SJSA1 (cell line): Measurements from ENCODE around the gene VAMP3. TPM values are rescaled to one million over a fixed set of nuclear protein-coding genes. Genes with fewer than 3 reads are reported as not detected.

Experiments
- DNase-seq, 2 experiments: peaks; one replicate each; pipeline ENCODE4 v3.0.0-alpha.2; 2015 to 2020; ENCODE audit warnings: low spot score in 2 of 2, low read depth in 1 of 2
- H3K27ac ChIP-seq: fragments of 250-450 bp; sonication (Bioruptor Pico); 2 replicates; pipeline ENCODE4 v1.5.1; 2020; ENCODE audit warnings: mild to moderate bottlenecking, moderate library complexity
- H3K27me3 ChIP-seq: fragments of 250-450 bp; sonication (Bioruptor Pico); replicated peaks from 2 replicates; pipeline ENCODE4 v1.5.1; 2020; ENCODE audit warnings: mild to moderate bottlenecking, moderate library complexity
- H3K36me3 ChIP-seq: fragments of 250-450 bp; sonication (Bioruptor Pico); 2 replicates; pipeline ENCODE4 v1.5.1; 2020; ENCODE audit warnings: mild to moderate bottlenecking
- H3K4me1 ChIP-seq: fragments of 250-450 bp; sonication (Bioruptor Pico); replicated peaks from 2 replicates; pipeline ENCODE4 v1.6.1; 2021; ENCODE audit warnings: mild to moderate bottlenecking
- H3K4me3 ChIP-seq: fragments of 250-450 bp; sonication (Bioruptor Pico); 2 replicates; pipeline ENCODE4 v1.5.1; 2020; ENCODE audit warnings: mild to moderate bottlenecking
- H3K9me3 ChIP-seq: fragments of 250-450 bp; sonication (Bioruptor Pico); replicated peaks from 2 replicates; pipeline ENCODE4 v1.5.1; 2020; ENCODE audit warnings: mild to moderate bottlenecking
- total RNA-seq: library from RNA; depleted of rRNA; stranded (reverse); fragments of >200 nt; shearing (Covaris generic); gene quantifications from 2 replicates; pipeline ENCODE4 v1.2.3, GENCODE V29; 2014; rRNA removed

Gene VAMP3
- total RNA-seq, 1 experiment from 2014 or later, result 162 TPM

DNA sequence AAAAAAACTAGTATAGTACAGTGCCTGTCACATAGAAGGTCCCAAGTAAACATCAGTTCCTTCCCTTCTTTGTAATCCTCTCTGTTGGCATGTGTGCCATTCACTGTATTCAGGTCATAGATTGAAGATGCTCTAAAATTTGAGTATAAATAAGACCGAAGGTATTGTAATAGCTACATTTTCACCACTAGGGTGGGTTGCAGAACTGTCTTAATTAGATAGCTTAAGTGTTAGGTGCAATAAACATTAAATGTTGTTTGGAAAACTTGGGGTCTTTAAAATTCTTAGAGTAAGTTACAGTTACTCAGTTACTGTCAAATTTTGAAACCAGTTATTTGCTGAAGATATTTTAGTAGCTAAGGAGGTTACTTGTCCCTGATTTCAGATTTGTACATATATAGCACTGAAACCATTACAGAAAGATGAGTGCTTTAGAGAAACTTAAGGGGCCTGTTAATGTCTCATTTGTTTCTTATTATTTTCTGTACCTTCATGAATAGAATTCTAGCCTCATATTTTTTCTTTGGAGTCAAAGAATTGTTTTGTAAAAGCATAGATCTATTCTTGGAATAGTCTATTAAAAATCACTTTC is 37.3 kb downstream of the VAMP3 start:
- no peaks in the 10 kb centered on the region for H3K27me3 ChIP-seq
- H3K36me3 ChIP-seq, result peaks cover 71% of the 10 kb centered on the region
- no peak overlapping the region for H3K27ac ChIP-seq
- peaks cover 7% of the 10 kb centered on the region for H3K4me1 ChIP-seq
- DNase-seq, result peak in 1 of 2 experiments; percentile 16
- no peaks in the 10 kb centered on the region for H3K9me3 ChIP-seq
- no peak overlapping the region for H3K4me3 ChIP-seq

GRCh38 chr1:7809742-7810141 is 38.6 kb downstream of the VAMP3 start:
- DNase-seq, result no peak
- H3K4me3 ChIP-seq, result no peak overlapping the region
- no peaks in the 10 kb centered on the region for H3K27me3 ChIP-seq
- H3K4me1 ChIP-seq, result peaks cover 7% of the 10 kb centered on the region
- no peaks in the 10 kb centered on the region for H3K9me3 ChIP-seq
- H3K36me3 ChIP-seq, result peaks cover 75% of the 10 kb centered on the region
- no peak overlapping the region for H3K27ac ChIP-seq

DNA sequence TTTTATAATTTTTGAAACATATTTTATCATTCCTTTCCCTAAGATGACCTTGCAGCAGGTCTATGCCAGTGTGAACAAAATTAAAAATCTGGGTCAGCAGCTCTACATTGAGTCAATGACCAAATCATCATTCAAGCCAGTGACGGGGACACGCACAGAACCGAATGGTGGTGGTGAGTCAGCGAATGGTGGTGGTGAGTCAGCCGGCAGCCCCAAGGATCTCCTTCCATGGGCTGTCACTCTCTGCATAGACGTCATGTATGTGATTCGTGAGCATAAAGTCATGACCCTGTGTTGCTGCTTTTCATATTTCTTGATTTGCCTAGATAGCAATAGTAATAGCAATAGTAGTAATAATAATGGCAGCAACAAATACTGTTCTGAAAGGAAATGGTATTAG is 39.3 kb downstream of the VAMP3 start:
- DNase-seq, result peak; percentile 33 to 81
- H3K4me3 ChIP-seq, result no peak overlapping the region
- peaks cover 7% of the 10 kb centered on the region for H3K4me1 ChIP-seq
- no peaks in the 10 kb centered on the region for H3K9me3 ChIP-seq
- H3K36me3 ChIP-seq, result peaks cover 69% of the 10 kb centered on the region
- no peaks in the 10 kb centered on the region for H3K27me3 ChIP-seq
- no peak overlapping the region for H3K27ac ChIP-seq

GRCh38 chr1:7811476-7811875 is 40.4 kb downstream of the VAMP3 start:
- DNase-seq, result no peak
- Histone ChIP-seq H3K4me1 (peaks cover 7% of the 10 kb centered on the region), H3K4me3 (no peak overlapping the region), H3K9me3 (no peaks in the 10 kb centered on the region), H3K27ac (no peak overlapping the region), H3K27me3 (no peaks in the 10 kb centered on the region), H3K36me3 (peaks cover 62% of the 10 kb centered on the region)

DNA sequence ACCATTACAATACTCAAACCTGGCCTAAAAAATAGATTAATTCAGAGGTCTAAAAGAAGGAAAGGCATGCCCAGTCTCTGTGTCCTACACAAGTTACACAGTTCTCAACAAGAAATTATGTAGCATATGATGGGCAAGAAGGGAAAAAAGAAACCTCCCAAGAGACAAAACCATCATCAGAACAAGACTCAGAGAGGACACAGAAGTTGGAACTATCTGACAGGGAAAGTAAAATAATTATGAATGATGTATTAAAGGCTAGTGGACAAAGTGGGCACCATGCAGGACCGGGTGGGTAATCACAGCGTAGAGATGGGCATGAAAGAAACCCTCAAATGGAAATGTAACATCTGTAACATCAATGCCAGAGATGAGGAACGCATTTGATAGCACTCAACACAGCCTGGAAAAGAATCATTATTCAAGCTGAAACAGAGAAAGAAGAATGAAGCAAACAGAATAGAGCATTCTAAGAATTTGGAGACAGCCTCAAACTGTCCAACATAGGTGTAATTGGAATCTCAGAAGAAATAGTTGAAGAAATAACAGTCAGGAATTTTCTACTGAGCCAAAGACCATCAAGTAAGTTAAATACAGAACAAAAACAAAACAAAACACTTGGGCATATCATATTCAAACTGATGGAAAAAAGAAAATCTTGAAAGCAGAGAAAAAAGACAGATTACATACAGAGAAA is 42.7 kb downstream of the VAMP3 start:
- no peak for DNase-seq
- H3K36me3 ChIP-seq, result peaks cover 69% of the 10 kb centered on the region
- no peaks in the 10 kb centered on the region for H3K27me3 ChIP-seq
- H3K4me3 ChIP-seq, result no peak overlapping the region
- H3K27ac ChIP-seq, result no peak overlapping the region
- H3K4me1 ChIP-seq, result peaks cover 7% of the 10 kb centered on the region
- H3K9me3 ChIP-seq, result no peaks in the 10 kb centered on the region

GRCh38 chr1:7821282-7821681 is 50.2 kb downstream of the VAMP3 start:
- no peaks in the 10 kb centered on the region for H3K4me1 ChIP-seq
- no peaks in the 10 kb centered on the region for H3K9me3 ChIP-seq
- no peak overlapping the region for H3K27ac ChIP-seq
- H3K27me3 ChIP-seq, result no peaks in the 10 kb centered on the region
- peaks cover 60% of the 10 kb centered on the region for H3K36me3 ChIP-seq
- H3K4me3 ChIP-seq, result no peak overlapping the region
- no peak for DNase-seq

DNA sequence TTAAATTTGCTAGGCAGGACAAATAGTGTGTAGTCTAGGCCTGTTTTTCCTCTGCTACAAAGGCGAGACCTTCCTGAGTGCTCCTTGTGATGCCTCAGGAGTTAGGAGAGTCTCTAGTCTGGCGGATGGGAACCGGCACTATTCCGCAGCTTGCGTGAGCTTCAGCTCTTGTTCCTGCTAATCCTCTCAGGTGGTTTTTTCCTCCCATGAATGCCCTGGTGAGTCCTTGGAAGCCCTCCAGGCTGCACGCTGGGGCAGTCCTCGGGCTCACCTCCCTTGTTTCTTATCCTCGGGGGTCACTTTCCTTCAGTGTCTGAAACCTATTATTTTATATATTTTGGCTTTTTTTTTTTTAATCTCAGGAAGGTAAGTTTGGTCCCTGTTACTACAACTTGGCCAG is 53.6 kb downstream of the VAMP3 start:
- H3K27ac ChIP-seq, result no peak overlapping the region
- no peak for DNase-seq
- H3K36me3 ChIP-seq, result peaks cover 66% of the 10 kb centered on the region
- H3K27me3 ChIP-seq, result no peaks in the 10 kb centered on the region
- no peaks in the 10 kb centered on the region for H3K9me3 ChIP-seq
- no peak overlapping the region for H3K4me3 ChIP-seq
- no peaks in the 10 kb centered on the region for H3K4me1 ChIP-seq

DNA sequence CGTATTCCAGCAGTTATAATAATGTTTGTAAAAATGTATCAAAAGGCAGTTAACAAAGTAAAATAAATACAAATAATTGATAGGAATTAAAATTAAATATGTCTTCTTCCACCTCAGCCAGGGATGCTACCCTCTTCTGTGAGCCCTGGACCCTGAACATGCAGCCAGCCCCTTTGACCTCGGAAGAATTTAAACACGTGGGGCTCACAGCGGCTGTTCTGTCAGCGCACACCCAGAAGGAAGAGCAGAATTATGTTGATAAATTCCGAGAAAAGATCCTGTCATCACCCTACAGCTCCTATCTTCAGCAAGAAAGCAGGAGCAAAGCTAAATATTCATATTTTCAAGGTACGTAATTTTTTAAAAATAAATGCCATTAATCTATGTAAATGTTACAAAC is 55.3 kb downstream of the VAMP3 start:
- no peak overlapping the region for H3K4me3 ChIP-seq
- H3K27me3 ChIP-seq, result no peaks in the 10 kb centered on the region
- no peak for DNase-seq
- no peaks in the 10 kb centered on the region for H3K9me3 ChIP-seq
- no peaks in the 10 kb centered on the region for H3K4me1 ChIP-seq
- peaks cover 62% of the 10 kb centered on the region for H3K36me3 ChIP-seq
- H3K27ac ChIP-seq, result no peak overlapping the region

DNA sequence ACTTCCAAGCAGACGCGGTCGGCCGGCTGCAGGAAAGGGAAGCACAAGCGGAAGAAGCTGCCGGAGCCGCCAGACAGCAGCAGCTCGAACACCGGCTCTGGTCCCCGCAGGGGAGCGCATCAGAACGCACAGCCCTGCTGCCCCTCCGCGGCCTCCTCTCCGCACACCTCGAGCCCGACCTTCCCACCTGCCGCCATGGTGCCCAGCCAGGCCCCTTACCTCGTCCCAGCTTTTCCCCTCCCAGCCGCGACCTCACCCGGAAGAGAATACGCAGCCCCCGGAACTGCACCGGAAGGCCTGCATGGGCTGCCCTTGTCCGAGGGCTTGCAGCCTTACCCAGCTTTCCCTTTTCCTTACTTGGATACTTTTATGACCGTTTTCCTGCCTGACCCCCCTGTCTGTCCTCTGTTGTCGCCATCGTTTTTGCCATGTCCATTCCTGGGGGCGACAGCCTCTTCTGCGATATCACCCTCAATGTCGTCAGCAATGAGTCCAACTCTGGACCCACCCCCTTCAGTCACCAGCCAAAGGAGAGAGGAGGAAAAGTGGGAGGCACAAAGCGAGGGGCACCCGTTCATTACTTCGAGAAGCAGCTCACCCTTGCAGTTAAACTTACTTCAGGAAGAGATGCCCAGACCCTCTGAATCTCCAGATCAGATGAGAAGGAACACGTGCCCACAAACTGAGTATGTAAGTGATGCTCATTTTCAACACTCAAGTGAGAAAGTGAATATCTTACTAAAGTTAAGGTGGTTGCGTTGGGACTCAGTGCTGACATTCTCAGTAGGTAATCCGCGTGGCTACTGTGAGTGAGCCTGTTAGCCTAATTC is 56.2 kb downstream of the VAMP3 start:
- no peak for DNase-seq
- H3K4me1 ChIP-seq, result no peaks in the 10 kb centered on the region
- H3K36me3 ChIP-seq, result peaks cover 57% of the 10 kb centered on the region
- H3K9me3 ChIP-seq, result no peaks in the 10 kb centered on the region
- no peaks in the 10 kb centered on the region for H3K27me3 ChIP-seq
- no peak overlapping the region for H3K4me3 ChIP-seq
- H3K27ac ChIP-seq, result no peak overlapping the region

Other genes starting within 250 kb of the VAMP3 start
- 5.6 and 13.2 TPM in 2 replicates for gene PER3, start 13.0 kb downstream of the VAMP3 start, total RNA-seq
- not detected in 2 replicates for gene UTS2, start 81.8 kb downstream of the VAMP3 start, total RNA-seq
- 3.4 and 5.6 TPM in 2 replicates for gene TNFRSF9, start 169.5 kb downstream of the VAMP3 start, total RNA-seq
- 436 and 479 TPM in 2 replicates for gene PARK7, start 190.4 kb downstream of the VAMP3 start, total RNA-seq